Renal pelvis (tissue), 4 donors: ENCODE results near the gene PTPN3. TPM values are rescaled to one million over a fixed set of nuclear protein-coding genes. Genes with fewer than 3 reads are reported as not detected.
"Not testable (repeated sequence)": the region's sequence is repeated elsewhere in the genome, so short reads cannot be mapped to it uniquely, and the experiment has no call there.

Source experiments
- DNase-seq: peaks from one replicate; pipeline ENCODE4 v3.0.0-alpha.2; 2013
- polyA plus RNA-seq, 3 donors: library from polyadenylated mRNA; unstranded; fragments of 120-200 nt; gene quantifications; one replicate each; pipeline ENCODE4 v1.2.1, GENCODE V29; 2013; ENCODE audit not compliant: insufficient read length in 3 of 3

PTPN3 gene
- polyA plus RNA-seq, 3 donors: 44.8 to 66.0 (median 51.2) TPM

DNA sequence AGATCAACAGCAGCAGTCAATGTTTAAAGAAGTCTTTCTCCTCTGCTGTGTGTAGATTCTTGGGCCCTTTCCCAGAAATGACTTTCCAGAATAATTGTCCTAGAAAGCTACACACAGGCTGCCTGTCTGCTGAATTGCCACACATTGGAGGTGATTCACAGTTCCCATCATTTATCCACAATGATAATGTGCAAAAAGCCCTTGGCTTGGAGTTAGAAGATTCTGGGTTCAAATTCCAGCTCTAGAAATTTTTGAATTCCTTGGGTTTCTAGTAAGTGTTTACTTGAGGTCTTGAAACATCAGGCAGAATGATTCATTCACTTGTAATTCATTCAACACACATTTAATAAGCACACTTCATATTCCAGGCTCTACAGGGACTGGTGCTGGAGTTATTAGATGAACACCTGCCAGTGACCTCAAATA is 148.7 kb downstream of the PTPN3 start:
- no peak for DNase-seq

DNA sequence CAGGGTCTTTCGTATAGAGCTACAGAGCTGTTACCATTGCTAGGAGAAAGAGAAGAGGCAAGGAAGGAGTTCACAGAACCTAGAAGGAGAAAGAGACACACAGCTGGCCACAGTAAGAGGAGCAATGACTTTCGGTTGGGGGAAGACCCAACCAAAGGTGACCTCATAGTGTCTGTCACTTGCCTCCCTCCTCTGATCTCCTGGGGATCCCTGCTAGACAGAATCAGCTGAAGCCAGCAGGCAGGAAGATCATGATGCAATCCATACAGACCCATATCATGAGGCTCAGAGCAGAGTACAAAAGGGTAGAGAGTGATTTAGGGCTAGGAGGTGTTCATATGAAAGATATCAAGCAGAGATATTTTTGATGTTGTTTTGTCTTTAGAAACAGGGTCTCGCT is 151.2 kb downstream of the PTPN3 start:
- no peak for DNase-seq

DNA sequence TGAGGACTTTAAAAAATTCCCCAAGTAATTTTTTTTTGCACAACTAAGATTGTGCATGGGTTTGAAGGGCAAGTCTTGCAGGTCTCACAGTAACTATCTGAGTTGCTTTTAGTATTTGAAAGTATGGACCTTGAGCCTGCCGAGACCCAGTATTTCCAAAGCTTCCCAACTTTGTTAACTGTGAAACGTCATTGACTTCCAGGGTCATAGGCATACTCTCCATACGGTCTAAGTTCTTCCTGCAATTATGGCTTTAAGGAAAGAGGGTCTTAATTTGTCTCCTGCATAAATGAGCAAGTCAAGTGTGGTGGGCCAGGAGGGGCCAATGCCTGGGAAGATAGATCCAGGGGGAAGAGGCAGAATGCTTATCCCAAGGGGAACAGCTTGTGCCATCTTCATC is 153.2 kb downstream of the PTPN3 start:
- no peak for DNase-seq

DNA sequence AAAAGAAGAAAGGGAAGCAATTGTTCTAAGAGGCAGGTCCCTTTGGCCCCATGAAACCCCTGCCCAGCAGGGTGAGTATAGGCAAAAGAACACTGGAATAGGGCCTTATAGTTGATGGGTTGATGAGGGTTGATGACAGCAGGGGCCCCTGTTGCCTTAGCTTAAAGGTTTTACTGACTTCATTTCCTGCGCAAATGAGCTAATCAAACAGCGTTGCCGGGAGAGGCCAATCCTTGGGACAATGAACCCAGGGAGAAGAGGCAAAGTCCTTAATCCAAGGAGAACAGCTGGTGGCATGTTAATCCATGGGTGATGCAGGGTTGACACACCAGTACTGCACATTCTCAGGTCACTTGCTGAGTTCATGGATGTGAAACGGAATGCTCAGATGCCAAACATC is 155.2 kb downstream of the PTPN3 start:
- no peak for DNase-seq

DNA sequence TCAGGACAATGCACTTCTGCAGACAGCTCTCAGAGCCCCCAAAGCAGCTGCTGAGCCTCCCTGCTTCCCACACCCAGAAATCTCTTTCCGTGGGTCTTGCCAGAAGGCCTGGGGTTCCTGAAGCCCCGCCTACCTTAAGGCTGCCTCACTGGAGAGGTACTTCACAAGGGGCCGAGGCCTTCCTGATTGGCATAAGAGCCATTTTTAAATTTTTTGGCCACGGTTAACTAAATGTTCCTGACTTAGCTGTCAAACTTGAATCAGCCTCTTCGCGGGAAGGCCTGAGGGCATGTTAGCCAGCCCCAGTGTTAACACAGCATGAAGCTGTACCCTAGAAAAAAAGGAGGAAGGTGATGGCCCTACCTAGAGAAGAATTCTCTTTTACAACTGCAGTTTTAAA is 156.5 kb downstream of the PTPN3 start:
- no peak for DNase-seq

DNA sequence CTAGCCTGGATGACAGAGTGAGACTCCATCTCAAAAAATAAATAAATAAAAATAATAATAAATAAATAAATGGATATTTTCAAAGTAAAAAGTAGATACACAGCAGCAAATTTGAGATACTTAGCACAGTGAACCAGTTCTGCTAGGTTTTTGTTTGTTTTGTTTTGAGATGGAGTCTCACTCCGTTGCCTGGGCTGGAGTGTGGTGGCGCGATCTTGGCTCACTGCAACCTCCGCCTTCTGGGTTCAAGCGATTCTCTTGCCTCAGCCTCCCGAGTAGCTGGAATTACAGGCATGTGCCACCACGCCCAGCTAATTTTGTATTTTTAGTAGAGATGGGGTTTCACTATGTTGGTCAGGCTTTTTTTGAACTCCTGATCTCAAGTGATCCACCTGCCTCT is 157.1 kb downstream of the PTPN3 start:
- not testable (repeated sequence) for DNase-seq

DNA sequence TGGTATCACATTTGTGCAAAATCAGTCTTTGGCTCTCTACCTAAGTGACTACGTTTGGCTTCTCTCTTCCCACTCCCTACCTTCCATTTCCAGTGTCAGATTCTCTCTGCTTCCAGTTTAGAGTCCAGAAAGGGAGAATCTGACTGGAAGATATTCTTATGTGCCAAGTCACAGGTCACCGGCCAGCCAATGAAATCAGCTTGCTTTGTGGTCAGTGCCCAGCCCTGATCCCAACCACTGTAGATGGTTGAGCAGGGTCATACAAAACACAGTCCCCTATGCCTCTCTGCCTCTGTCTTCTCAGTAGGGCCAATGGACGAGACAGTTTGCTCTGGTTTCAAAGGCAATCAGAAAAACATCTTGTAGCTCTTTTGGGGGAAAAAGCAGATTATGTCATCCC is 161.7 kb downstream of the PTPN3 start:
- no peak for DNase-seq

DNA sequence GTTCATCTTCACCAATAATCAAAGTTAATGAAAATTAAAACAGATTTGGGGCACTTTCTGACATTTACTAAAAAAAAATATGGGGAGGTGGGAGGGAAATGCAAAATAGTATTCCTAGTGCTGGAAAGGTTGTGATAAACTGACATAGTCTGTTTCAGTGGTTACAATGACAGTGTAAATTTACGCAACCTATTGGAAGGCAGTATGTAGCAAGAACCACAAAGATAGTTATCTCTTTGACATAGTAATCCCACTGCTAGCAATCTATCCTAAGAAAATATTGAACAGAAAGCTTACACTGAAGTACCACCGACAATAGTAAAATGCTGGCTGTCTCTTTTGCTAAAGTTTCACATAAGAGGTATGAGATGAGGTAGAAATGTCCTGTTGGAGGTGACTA is 162.2 kb downstream of the PTPN3 start:
- no peak for DNase-seq

DNA sequence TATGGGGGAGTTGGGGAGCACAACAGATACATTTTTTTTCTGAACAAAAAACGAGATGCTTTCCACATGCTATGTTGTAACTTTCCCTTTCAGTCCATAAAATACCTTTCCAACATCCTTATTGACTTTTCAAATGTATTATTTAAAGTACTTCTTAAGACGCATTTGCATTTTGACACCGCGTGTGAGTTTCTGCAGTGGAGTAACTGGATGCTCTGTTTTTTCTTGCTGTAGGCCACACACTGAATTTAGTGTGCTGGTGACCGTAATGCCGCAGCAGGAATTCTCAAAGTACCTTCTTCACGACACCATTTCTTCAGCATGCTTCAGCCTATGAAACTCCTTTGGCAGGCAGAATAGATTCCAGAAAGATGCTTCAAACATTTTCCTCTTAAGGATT is 163.0 kb downstream of the PTPN3 start:
- no peak for DNase-seq

DNA sequence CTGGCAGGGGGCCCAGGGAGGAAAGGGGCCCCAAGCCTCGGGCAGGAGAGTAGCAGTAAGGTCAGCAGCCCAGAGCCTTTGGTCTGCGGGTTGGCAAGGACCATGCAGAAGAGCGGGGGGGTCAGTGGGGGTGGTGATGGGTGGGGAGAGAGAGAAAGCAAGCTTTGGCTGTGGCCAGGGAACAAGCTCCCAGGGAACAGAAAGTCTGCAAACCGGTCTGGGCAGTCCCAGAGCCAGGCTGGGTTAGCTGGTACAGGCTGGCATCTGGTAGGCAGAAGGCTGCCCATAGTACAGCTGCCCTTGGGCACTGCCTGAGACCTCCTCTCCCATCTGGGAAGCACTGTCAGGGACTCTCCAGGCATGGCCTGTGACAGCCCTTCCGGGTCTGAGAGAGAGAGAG is 166.8 kb downstream of the PTPN3 start:
- DNase-seq: no peak

DNA sequence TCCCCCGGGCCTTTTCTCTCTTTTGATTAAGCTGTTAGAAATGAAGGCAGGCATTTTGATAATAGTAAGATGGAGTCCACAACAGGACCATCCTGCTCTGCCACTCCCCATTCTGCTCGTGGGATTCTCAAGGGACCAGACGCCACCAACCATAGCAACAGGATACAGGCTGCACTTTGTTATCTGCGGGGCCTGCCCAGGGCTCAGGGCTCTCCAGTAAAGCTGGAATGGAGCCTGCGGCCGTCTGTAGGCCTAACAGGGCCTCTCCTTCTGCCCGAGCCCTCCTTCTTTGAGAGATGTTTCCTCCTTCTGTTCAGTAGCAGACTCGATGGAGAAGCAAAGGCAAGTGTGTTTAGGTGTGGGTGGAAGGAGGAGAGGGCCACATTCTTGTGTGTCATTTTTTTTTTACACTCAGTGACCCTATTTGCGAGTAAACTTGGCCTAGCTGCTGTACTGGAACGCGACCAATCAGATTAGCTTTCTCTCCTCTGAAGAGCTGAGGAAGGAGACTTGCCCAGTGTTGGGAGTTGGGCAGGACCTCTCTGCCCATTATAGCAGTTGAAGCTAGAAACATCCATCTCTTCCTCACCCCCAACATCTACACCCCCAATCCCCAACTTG is 168.4 kb downstream of the PTPN3 start:
- no peak for DNase-seq

DNA sequence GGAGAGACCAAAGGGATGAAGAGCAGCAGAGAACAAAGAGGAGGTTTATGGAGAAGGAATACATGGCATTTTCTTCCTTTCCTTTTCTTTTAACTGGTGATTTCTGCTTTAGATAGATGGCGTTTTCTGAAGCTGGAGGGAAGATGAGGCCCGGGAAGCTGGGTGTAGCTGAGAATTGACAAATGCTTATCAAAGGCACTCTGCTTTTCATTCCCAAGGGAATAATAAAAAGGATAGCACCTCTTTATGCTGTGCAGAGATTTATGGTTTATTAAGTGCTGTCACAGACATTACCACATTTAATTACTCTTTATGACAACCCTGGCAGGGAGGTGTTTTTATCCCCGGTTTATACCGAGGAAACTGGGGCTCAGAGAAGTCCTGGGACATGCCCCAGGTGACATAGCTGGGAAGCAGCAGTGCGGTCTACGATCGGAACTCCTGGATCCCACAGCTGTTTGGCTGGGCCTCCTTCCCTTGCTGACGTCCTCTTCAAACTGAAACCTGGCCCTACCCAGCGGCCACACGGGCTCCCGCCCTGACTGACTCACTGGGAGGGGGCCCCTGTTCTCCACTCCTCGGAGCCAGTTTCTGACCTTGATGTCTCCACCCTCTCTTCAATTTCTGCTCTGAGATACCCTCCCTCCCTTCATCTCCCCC is 169.0 kb downstream of the PTPN3 start:
- no peak for DNase-seq

Other genes with a start within 250 kb of the PTPN3 start
- gene EPB41L4B, start 177.2 kb downstream of the PTPN3 start, polyA plus RNA-seq: 10 to 100 TPM; 10.9 to 17.3 (median 14.9) TPM